GM12892 (cell line): Measurements from ENCODE around the gene SRD5A1.

Experiments
- POLR2A ChIP-seq: IDR thresholded peaks from 2 replicates; pipeline ENCODE4 v1.6.1; 2011; ENCODE audit warnings: low read depth, low read length, control low read depth
- POLR2AphosphoS5 ChIP-seq: IDR thresholded peaks from 2 replicates; pipeline ENCODE4 v1.6.1; 2011; ENCODE audit warnings: low read depth, low read length, control low read depth

DNA sequence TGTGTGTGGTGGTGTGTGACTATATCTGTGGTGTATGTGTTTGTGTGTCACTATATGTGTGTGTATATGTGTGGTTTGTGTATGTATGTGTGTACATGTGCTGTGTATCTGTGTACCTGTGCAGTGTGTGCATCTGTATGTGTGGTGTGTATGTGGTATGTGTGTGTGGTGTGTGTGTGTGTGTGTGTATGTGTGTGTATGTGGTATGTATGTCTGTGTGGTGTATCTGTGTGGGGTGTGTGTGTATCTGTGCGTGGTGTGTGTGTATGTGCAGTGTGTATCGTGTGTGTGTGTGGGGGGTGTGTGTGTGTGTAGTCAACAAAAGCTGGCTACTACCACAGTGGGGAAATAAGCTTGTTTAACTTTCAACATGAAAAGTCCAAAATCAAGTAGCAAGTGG, 48.4 kb downstream of the SRD5A1 start:
- TF ChIP-seq POLR2A (no peak), POLR2AphosphoS5 (no peak)
